Measurements from ENCODE around the gene C1orf198.

DNA sequence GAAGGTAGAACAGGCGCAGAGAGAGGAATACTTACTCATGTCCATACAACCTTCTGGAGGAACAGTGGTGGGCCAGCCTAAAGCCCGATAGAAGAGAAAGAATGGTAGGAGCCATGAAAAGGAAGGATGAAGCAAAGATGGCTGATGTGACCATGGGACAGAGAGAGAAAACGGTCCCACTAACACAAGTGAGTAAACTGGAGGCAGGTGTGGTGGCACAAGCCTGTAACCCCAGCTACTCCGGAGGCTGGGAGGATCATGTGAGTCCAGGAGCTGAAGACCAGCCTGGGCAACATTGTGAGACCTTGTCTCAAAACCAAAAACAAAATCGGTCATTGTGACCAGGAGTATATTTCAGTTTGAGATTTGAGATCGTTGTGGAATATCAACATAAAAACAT is 49.4 kb downstream of the C1orf198 start:
- TF ChIP-seq, protein P1, sequence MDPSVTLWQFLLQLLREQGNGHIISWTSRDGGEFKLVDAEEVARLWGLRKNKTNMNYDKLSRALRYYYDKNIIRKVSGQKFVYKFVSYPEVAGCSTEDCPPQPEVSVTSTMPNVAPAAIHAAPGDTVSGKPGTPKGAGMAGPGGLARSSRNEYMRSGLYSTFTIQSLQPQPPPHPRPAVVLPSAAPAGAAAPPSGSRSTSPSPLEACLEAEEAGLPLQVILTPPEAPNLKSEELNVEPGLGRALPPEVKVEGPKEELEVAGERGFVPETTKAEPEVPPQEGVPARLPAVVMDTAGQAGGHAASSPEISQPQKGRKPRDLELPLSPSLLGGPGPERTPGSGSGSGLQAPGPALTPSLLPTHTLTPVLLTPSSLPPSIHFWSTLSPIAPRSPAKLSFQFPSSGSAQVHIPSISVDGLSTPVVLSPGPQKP (IDR thresholded peaks at IDR 0.05; ENCODE audit: low read depth, low read length) = no peak
- TF ChIP-seq POLR2A (IDR thresholded peaks at IDR 0.05; ENCODE audit: low read length) = no peak
- TF ChIP-seq, protein P2, sequence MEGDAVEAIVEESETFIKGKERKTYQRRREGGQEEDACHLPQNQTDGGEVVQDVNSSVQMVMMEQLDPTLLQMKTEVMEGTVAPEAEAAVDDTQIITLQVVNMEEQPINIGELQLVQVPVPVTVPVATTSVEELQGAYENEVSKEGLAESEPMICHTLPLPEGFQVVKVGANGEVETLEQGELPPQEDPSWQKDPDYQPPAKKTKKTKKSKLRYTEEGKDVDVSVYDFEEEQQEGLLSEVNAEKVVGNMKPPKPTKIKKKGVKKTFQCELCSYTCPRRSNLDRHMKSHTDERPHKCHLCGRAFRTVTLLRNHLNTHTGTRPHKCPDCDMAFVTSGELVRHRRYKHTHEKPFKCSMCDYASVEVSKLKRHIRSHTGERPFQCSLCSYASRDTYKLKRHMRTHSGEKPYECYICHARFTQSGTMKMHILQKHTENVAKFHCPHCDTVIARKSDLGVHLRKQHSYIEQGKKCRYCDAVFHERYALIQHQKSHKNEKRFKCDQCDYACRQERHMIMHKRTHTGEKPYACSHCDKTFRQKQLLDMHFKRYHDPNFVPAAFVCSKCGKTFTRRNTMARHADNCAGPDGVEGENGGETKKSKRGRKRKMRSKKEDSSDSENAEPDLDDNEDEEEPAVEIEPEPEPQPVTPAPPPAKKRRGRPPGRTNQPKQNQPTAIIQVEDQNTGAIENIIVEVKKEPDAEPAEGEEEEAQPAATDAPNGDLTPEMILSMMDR (IDR thresholded peaks at IDR 0.05) = no peak
- no peak for TF ChIP-seq KDM1A (IDR thresholded peaks at IDR 0.05; ENCODE audit: low read depth)
- no peak for TF ChIP-seq RARB (CRISPR knock-in tag; IDR thresholded peaks at IDR 0.05)
- TF ChIP-seq SREBF2 (IDR thresholded peaks at IDR 0.05) = no peak
- no peak for TF ChIP-seq CEBPB (IDR thresholded peaks at IDR 0.05)
